ENCODE results near the gene ADAD2. TPM values are rescaled to one million over a fixed set of nuclear protein-coding genes. Genes with fewer than 3 reads are reported as not detected.

The ADAD2 gene
- total and polyA plus RNA-seq, 9 of the 15 experiments (the other 6 are each of a cell fraction or from before 2014, with no cell fraction given), result 0.07 TPM; not detected in 8

GRCh38 chr16:84193480-84193879 lies 2.5 kb downstream of the ADAD2 start:
- no peak overlapping the region for H3K9ac ChIP-seq (ENCODE audit: insufficient read depth in 1 of 2, low read depth in 2 of 2, low read length in 2 of 2)
- no peak for ATAC-seq
- peaks cover 53 to 71% of the 10 kb centered on the region in 2 experiments for H3K27me3 ChIP-seq (ENCODE audit: control insufficient read depth in 2 of 2, insufficient read depth in 2 of 2, low read length in 2 of 2)
- peaks cover 0 to 43% of the 10 kb centered on the region in 2 experiments; a peak in 2 of 5 replicates for H3K4me1 ChIP-seq (replicated peaks in 1 of 2; ENCODE audit: control insufficient read depth in 2 of 2, insufficient read depth in 2 of 2, low read length in 2 of 2)
- DNase-seq (ENCODE audit: extremely low read depth in 1 of 4, low spot score in 3 of 4), result no peak
- in situ Hi-C loops (cut with MboI), result no loop called here
- H3K27ac ChIP-seq (ENCODE audit: extremely low read depth, low read depth, low read length), result no peak overlapping the region
- WGBS (ENCODE audit: insufficient coverage, low coverage, missing lambda C conversion rate), result 16% methylated on average over 7 of the region's 7 CpGs
- no peak overlapping the region for H2AFZ ChIP-seq (ENCODE audit: low read depth, low read length)
- no TSS peak for BruUV-seq (replicated peaks)
- ChIA-PET POLR2A (no interaction called here), CTCF (ENCODE audit: low intra/inter-chr PET ratio) (no interaction called here)
- no peak for FAIRE-seq
- H3K4me3 ChIP-seq, result no peak overlapping the region
- peaks cover 4% of the 10 kb centered on the region for H3K9me1 ChIP-seq (ENCODE audit: control insufficient read depth, insufficient read depth, low read length)
- H3K36me3 ChIP-seq (ENCODE audit: control insufficient read depth, insufficient read depth, low read length), result no peaks in the 10 kb centered on the region
- H3K79me2 ChIP-seq (ENCODE audit: control insufficient read depth, insufficient read depth, low read length), result no peaks in the 10 kb centered on the region
- intact Hi-C loops (cut with micrococcal nuclease), result no loop called here
- H4K20me1 ChIP-seq (replicated peaks; ENCODE audit: control insufficient read depth, insufficient read depth, low read length), result peaks cover 5% of the 10 kb centered on the region; the same call in 1 of the 2 replicates
- H3K4me2 ChIP-seq (ENCODE audit: insufficient read depth, low read length), result no peak overlapping the region
- H3K9me3 ChIP-seq (replicated peaks; ENCODE audit: control insufficient read depth, insufficient read depth, low read depth, low read length), result no peaks in the 10 kb centered on the region
- no peak for TF ChIP-seq POLR3A (IDR thresholded peaks at IDR 0.05; ENCODE audit: borderline replicate concordance, extremely low read depth, insufficient read depth, insufficient read length)
- TF ChIP-seq BACH1 (tag; IDR thresholded peaks at IDR 0.05), result no peak
- TF ChIP-seq MLX (CRISPR knock-in tag; conservative IDR thresholded peaks at IDR 0.05), result no peak
- TF ChIP-seq ZKSCAN1 (IDR thresholded peaks at IDR 0.05; ENCODE audit: low read depth, low read length), result no peak
- TF ChIP-seq, protein P1, sequence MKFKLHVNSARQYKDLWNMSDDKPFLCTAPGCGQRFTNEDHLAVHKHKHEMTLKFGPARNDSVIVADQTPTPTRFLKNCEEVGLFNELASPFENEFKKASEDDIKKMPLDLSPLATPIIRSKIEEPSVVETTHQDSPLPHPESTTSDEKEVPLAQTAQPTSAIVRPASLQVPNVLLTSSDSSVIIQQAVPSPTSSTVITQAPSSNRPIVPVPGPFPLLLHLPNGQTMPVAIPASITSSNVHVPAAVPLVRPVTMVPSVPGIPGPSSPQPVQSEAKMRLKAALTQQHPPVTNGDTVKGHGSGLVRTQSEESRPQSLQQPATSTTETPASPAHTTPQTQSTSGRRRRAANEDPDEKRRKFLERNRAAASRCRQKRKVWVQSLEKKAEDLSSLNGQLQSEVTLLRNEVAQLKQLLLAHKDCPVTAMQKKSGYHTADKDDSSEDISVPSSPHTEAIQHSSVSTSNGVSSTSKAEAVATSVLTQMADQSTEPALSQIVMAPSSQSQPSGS (CRISPR knock-in tag; IDR thresholded peaks at IDR 0.05), result no peak
- TF ChIP-seq BRCA1 (IDR thresholded peaks at IDR 0.05), result no peak
- no peak for TF ChIP-seq BRCA1 (CRISPR knock-in tag; IDR thresholded peaks at IDR 0.05)
- no peak for TF ChIP-seq SAFB2 (IDR thresholded peaks at IDR 0.05; ENCODE audit: borderline replicate concordance, low read depth, low read length, severe bottlenecking)
- no peak for TF ChIP-seq HIVEP1 (CRISPR knock-in tag; IDR thresholded peaks at IDR 0.05)
- no peak for TF ChIP-seq ZNF23 (CRISPR knock-in tag; IDR thresholded peaks at IDR 0.05)
- TF ChIP-seq CTBP1 (IDR thresholded peaks at IDR 0.05; ENCODE audit: borderline replicate concordance), result no peak
- TF ChIP-seq SMARCC2 (IDR thresholded peaks at IDR 0.05; ENCODE audit: low read depth), result no peak
- TF ChIP-seq MNT (conservative IDR thresholded peaks at IDR 0.05), result no peak
- no peak for TF ChIP-seq NR2F6 (CRISPR knock-in tag; IDR thresholded peaks at IDR 0.05)
- TF ChIP-seq U2AF2 (optimal IDR thresholded peaks at IDR 0.05; ENCODE audit: low read depth, low read length), result no peak
- TF ChIP-seq XRCC3 (IDR thresholded peaks at IDR 0.05), result no peak
- TF ChIP-seq BMI1 (IDR thresholded peaks at IDR 0.05; ENCODE audit: low read length), result no peak
- TF ChIP-seq ARID3A (IDR thresholded peaks at IDR 0.05; ENCODE audit: borderline replicate concordance, low read depth, low read length), result no peak
- TF ChIP-seq SP2 (IDR thresholded peaks at IDR 0.05; ENCODE audit: extremely low read depth, low read depth, low read length, poor library complexity, severe bottlenecking), result no peak
- TF ChIP-seq SAFB (IDR thresholded peaks at IDR 0.05; ENCODE audit: borderline replicate concordance, low read depth, low read length), result no peak

Measured in K562 (cell line).